Subcutaneous adipose tissue (tissue), 4 donors: ENCODE measurements around the gene STAM2. TPM values are rescaled to one million over a fixed set of nuclear protein-coding genes. Genes with fewer than 3 reads are reported as not detected.

Experiments used
- total RNA-seq, 4 donors: library from RNA; depleted of rRNA; stranded (reverse); fragments of >200 nt; gene quantifications; one replicate each; pipeline ENCODE4 v1.1.0, GENCODE V29; 2016
- TF ChIP-seq, protein P1 (sequence below): fragments of 450-650 bp; IDR thresholded peaks from one replicate; pipeline ENCODE4 v1.5.1; 2016; ENCODE audit warnings: low read depth, mild to moderate bottlenecking, control low read depth, antibody characterized with exemption, moderate library complexity

Gene STAM2
- 10 to 100 TPM; 33.5 to 39.4 (median 36.9) TPM for total RNA-seq

DNA sequence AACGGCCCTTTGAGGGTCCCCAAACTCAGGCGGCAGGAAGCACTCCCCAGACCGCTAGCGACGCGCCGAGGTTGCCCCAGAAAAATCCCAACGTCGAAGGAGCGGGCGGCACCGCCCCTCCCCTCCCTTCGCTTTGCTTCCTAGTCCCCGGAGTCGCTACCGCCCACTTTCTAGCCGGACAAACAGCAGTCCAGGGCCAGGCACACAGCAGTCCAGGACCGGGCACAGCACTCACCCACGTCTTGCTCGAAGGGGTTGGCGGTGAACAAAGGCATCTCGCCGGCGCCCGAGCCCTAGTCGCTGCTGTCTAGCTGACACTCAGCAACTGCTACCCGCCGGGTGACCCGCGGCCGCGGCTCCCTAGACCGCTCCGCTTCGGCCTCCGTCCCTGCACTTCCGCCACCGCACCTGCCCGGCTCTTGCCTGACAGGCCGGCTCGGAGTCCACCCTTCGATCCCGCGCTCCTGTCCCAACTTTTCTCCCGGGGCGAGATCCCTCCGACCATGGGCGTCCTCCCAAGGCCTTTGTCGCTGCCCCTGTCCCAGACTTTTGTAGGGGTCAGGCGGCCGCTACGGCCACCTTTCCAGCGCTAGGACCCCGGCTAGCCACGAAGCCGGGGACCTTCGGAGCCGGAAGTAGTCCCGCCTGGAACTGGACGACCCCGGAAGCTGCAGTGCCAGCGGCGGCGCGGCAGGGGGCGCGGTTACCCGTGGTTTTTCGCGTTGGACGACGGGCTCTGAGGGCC is at the start of gene STAM2:
TSS of gene STAM2 (minus strand) at position 396 of the 745 bp plus-strand sequence. CDS start at position 275, 121 bp downstream.
- TF ChIP-seq, protein P1, sequence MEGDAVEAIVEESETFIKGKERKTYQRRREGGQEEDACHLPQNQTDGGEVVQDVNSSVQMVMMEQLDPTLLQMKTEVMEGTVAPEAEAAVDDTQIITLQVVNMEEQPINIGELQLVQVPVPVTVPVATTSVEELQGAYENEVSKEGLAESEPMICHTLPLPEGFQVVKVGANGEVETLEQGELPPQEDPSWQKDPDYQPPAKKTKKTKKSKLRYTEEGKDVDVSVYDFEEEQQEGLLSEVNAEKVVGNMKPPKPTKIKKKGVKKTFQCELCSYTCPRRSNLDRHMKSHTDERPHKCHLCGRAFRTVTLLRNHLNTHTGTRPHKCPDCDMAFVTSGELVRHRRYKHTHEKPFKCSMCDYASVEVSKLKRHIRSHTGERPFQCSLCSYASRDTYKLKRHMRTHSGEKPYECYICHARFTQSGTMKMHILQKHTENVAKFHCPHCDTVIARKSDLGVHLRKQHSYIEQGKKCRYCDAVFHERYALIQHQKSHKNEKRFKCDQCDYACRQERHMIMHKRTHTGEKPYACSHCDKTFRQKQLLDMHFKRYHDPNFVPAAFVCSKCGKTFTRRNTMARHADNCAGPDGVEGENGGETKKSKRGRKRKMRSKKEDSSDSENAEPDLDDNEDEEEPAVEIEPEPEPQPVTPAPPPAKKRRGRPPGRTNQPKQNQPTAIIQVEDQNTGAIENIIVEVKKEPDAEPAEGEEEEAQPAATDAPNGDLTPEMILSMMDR, result no peak

DNA sequence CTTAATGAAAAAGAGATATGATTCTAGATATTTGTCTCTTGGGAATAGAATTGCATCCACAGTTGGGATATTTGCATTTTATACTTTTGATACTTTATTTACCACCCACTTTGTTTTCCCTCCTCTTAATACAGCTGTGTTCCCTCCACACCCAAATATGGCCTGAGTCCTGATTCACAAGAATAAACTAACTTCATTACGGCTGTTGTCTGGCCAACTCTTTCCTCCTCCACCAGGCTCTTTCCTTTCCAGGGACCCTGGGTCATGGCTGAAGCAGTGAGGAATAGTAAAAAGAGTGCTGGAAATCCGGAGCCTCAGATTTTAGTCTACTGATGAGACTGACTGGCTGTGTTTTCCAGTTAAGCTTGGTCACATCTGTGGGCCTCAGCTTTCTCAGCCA is 48.4 kb upstream of the STAM2 start:
- TF ChIP-seq, protein P1, result no peak

DNA sequence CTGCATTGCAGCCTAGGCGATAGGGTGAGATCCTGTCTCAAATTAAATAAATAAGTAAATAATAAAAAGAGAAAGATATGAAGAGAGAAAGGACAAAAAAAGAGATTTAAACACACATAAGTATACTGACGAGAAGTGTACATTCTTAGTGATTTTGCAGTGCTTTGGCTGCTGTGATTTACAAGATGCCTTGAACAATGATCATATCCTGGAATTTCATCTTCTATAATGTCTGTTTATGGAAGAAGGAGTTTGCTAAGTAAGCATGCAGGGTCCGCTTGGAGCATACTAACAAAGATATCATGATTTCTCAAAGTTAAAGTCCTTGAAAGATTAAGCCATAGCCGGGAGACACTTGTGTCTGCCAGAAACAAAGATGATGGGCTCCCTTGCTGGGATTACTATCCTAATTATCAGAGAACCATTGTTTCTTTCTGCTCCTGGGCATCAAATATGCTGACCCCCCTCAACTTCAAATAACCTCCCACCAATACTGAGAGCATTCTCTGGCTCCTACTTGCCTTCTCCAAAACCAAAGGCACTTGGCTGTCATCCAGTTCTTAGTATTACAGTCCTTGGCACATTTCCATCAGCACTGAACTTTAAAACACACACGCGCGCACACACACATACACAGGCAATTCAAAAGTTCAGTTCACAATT is 47.5 kb upstream of the STAM2 start:
- TF ChIP-seq, protein P1, result no peak

DNA sequence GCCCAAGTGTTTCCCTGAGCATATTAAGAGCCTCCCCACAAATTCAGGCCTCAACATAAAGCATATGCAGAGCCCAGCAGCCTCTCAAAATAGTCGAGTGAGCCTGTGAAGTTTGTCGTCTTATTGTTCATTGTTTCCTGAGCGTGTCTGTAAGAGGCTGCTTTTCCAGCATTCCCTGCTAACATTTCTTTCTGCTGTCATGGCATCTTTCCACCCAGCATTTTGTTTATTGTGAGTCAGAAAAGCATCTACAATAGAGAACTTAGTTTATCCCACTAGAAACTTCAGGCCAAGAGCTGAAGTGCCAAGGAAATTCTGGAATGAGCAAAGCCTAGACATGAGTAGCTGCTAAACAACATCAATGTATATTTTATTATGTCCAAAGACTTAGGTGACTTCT is 46.3 kb upstream of the STAM2 start:
- TF ChIP-seq, protein P1, result no peak

DNA sequence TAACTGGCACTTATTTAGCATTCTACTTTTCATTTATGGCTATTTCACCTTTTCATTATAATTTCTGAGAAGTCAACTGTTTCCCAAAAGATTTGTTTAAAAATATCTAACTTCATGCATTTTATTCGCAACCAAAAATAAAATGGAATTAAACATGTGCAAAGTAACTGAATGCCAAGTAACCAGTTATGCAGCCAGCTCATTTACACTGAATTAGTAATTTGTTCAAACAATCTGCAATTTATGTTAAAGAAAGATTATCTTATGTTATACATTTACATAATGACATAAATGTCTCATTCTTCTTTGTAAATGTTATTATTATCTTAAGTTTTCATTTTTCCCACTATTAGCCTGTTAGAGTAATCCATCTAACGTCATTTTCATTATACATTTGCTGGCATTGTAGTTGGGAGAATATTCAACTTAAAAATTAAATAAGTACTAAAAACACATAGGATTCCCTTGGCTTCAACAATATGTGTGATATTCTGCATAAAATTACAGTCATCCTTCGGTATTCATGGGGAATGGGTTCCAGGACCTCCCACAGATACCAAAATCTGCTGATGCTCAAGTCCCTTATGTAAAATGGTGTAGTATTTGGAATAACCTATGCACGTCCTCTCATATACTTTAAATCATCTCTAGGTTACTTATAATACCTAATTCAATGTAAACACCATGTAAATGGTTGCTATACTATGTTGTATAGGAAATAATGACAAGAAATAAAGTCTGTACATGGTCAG is 43.7 kb upstream of the STAM2 start:
- TF ChIP-seq, protein P1, result no peak

DNA sequence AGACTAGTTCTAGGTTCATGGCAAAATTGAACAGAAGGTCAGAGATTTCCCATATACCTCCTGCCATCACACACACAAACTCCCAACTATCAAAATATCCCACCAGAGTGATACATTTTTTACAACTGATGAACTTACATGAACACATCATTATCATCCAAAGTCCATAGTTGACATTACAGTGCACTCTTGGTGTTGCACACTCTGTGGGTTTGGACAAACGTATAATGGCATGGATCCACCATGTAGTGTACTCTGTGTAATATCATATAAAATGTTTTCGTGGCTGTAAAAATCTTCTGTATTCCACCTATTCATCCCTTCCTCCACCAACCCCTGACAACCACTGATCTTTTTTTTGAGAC is 25.9 kb upstream of the STAM2 start:
- TF ChIP-seq, protein P1, result no peak
